ENCODE results near the gene CD276. TPM values are rescaled to one million over a fixed set of nuclear protein-coding genes. Genes with fewer than 3 reads are reported as not detected.

CD276 gene
- total RNA-seq, 1 experiment from 2014 or later = 133 TPM

DNA sequence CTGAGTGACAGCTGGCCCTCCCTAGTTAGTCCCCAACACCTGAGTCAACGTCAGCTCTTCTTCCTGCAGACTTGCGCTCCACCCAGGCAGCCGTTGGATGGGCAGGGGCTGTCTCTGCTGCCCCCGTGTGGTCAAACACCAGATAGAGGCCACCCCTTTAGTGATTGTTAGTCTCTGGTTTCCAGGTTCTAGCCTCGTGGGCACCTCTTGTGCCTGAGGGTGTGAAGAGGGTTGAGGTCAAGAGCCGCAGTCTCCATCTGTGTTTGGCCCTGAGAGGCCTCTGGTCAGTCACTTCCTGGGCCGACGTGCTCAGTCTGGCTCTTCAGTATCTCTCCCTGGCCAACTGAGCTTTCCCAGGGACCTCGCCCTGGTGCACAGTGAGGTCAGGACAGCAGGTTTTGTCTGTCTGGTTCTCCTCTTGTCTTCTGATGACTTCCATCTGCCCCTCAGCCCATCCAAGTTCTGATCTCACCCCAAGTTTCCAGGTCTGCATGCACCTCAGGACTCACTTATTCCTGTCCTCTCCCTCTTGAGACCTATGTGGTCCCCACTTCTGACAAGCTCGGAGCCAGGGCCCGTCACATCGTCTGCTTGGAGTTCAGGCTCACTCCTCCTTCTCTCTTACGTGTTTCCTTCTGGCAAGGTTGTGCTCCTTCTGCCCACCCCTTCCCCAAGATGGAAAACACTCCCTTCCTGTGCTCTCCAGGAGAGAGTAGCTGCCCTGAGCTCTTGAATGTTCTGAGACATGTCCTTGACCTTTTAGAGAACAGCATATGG is 20.9 kb downstream of the CD276 start:
- DNase-seq = peak; percentile 84
- no peak overlapping the region for H3K14ac ChIP-seq (ENCODE audit: insufficient read depth, low read length)
- H3K9ac ChIP-seq (ENCODE audit: extremely low read depth, insufficient read length, low read length) = no peak overlapping the region
- no peak overlapping the region for H2BK120ac ChIP-seq (ENCODE audit: low read depth, low read length, poor library complexity, severe bottlenecking)
- Mint-ChIP-seq H3K27me3 (ENCODE audit: low read depth) (no peaks in the 10 kb centered on the region), H3K4me1 (peaks cover 4% of the 10 kb centered on the region in 2 experiments), H3K27ac (peak overlapping the region in 1 of 3 experiments; percentile 30; a peak in 1 of 7 replicates), H3K4me3 (no peak overlapping the region), H3K9me3 (no peaks in the 10 kb centered on the region), H3K36me3 (ENCODE audit: insufficient read depth in 1 of 3, low read depth in 3 of 3) (peaks cover 23 to 57% (median 50%) of the 10 kb centered on the region in 3 experiments; a peak in 6 of 7 replicates)
- no peak overlapping the region for H4K5ac ChIP-seq (ENCODE audit: insufficient read length, low read depth, low read length)
- WGBS (ENCODE audit: extremely low coverage, insufficient read length, low lambda C conversion rate) = no CpG with 5 or more reads among the region's 13 CpGs
- H3K79me2 ChIP-seq (ENCODE audit: insufficient read depth, low read length) = no peaks in the 10 kb centered on the region
- no peaks in the 10 kb centered on the region for H3K27me3 ChIP-seq (ENCODE audit: insufficient read depth, low read length)
- H2BK15ac ChIP-seq (ENCODE audit: low read depth, low read length) = no peak overlapping the region
- no peak overlapping the region for H3K56ac ChIP-seq (ENCODE audit: insufficient read length, low read depth, low read length)
- no peak overlapping the region for H2BK5ac ChIP-seq (ENCODE audit: insufficient read length, low read length)
- H2AK5ac ChIP-seq (ENCODE audit: insufficient read length, low read length) = no peak overlapping the region
- H3K9me3 ChIP-seq (ENCODE audit: control insufficient read depth, low read depth, low read length) = no peaks in the 10 kb centered on the region
- H2BK12ac ChIP-seq (ENCODE audit: insufficient read length, low read depth, low read length) = no peak overlapping the region
- peaks cover under 1% of the 10 kb centered on the region; the same call in 1 of the 2 replicates for H3K4me1 ChIP-seq (ENCODE audit: insufficient read depth, low read length)
- H3K23ac ChIP-seq (ENCODE audit: insufficient read length, low read depth, low read length) = no peak overlapping the region
- H2AFZ ChIP-seq (ENCODE audit: low read length) = no peak overlapping the region
- H4K8ac ChIP-seq (replicated peaks; ENCODE audit: insufficient read length, low read depth, low read length) = no peak overlapping the region
- H4K91ac ChIP-seq (ENCODE audit: insufficient read length, low read depth, low read length) = no peak overlapping the region
- H2BK20ac ChIP-seq (ENCODE audit: low read depth, low read length, poor library complexity, severe bottlenecking) = no peak overlapping the region
- H3K4me2 ChIP-seq (ENCODE audit: insufficient read depth, insufficient read length, low read length) = no peak overlapping the region
- no peak overlapping the region for H3T11ph ChIP-seq (ENCODE audit: low read length)
- H3K18ac ChIP-seq (ENCODE audit: insufficient read length, low read depth, low read length) = no peak overlapping the region
- H3K23me2 ChIP-seq (ENCODE audit: insufficient read length, low read depth, low read length, poor library complexity, severe bottlenecking) = no peaks in the 10 kb centered on the region
- no peak overlapping the region for H3K4ac ChIP-seq (ENCODE audit: low read depth, low read length)
- H4K20me1 ChIP-seq (ENCODE audit: control insufficient read depth, insufficient read depth, insufficient read length) = no peaks in the 10 kb centered on the region
- TF ChIP-seq, protein P1, sequence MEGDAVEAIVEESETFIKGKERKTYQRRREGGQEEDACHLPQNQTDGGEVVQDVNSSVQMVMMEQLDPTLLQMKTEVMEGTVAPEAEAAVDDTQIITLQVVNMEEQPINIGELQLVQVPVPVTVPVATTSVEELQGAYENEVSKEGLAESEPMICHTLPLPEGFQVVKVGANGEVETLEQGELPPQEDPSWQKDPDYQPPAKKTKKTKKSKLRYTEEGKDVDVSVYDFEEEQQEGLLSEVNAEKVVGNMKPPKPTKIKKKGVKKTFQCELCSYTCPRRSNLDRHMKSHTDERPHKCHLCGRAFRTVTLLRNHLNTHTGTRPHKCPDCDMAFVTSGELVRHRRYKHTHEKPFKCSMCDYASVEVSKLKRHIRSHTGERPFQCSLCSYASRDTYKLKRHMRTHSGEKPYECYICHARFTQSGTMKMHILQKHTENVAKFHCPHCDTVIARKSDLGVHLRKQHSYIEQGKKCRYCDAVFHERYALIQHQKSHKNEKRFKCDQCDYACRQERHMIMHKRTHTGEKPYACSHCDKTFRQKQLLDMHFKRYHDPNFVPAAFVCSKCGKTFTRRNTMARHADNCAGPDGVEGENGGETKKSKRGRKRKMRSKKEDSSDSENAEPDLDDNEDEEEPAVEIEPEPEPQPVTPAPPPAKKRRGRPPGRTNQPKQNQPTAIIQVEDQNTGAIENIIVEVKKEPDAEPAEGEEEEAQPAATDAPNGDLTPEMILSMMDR (conservative IDR thresholded peaks at IDR 0.05) = peak; percentile 93
- peaks cover 2% of the 10 kb centered on the region for H3K79me1 ChIP-seq (ENCODE audit: insufficient read depth, low read depth, low read length, poor library complexity, severe bottlenecking)
- no peak overlapping the region for H3K27ac ChIP-seq (ENCODE audit: insufficient read length, low read depth, low read length)
